CD4-positive, alpha-beta T cell (primary cell): ENCODE data around the gene TRDMT1. TPM values are rescaled to one million over a fixed set of nuclear protein-coding genes. Genes with fewer than 3 reads are reported as not detected.

Source experiments
- ATAC-seq: fragments of 200-7000 bp; cut with Tn5 transposase; one replicate; pipeline ENCODE4 v1.10.0; 2022; ENCODE audit warnings: mild to moderate bottlenecking; ENCODE audit not compliant: poor library complexity
- CTCF ChIA-PET: fragments of 350-600 bp; sonication (Branson Sonifier 250); formaldehyde crosslinking; loops from one replicate; lab custom pipeline; 2021; ENCODE audit warnings: antibody characterized with exemption, inconsistent platforms; lab: Charles Lee
- POLR2A ChIA-PET: fragments of 350-600 bp; sonication (Branson Sonifier 250); formaldehyde crosslinking; loops from one replicate; lab custom pipeline; 2021; ENCODE audit warnings: antibody characterized with exemption, inconsistent platforms; lab: Charles Lee
- DNase-seq, 14 experiments: peaks; one replicate each; pipeline ENCODE4 v3.0.0-alpha.2; 2013 to 2020; ENCODE audit warnings: mixed read lengths in 2 of 14
- H3K27ac ChIP-seq, 2 donors: one replicate each; pipeline versions ENCODE4 v1.5.1 to v1.7.0; 2013; ENCODE audit warnings: low read length in 2 of 2, low read depth in 1 of 2, mild to moderate bottlenecking in 1 of 2
- H3K27me3 ChIP-seq, 2 experiments: 1 replicate in 1 of 2; 2 replicates in 1 of 2; pipeline versions ENCODE4 v1.6.1 to v1.7.0; 2013; ENCODE audit warnings: low read length in 2 of 2, control low read depth in 1 of 2, mild to moderate bottlenecking in 1 of 2, moderate library complexity in 1 of 2; ENCODE audit not compliant: insufficient read depth in 2 of 2, control insufficient read depth in 1 of 2
- H3K36me3 ChIP-seq: one replicate; pipeline ENCODE4 v1.6.1; 2013; ENCODE audit warnings: low read length, control low read depth; ENCODE audit not compliant: insufficient read depth
- H3K4me1 ChIP-seq: one replicate; pipeline ENCODE4 v1.6.1; 2013; ENCODE audit warnings: low read length, control low read depth; ENCODE audit not compliant: insufficient read depth
- H3K4me3 ChIP-seq: one replicate; pipeline ENCODE4 v1.5.1; 2013; ENCODE audit warnings: mild to moderate bottlenecking, low read length, moderate library complexity
- H3K9me3 ChIP-seq, 2 experiments: 1 replicate in 1 of 2; 2 replicates in 1 of 2; pipeline versions ENCODE4 v1.6.1 to v1.7.0; 2013; ENCODE audit warnings: low read length in 2 of 2, mild to moderate bottlenecking in 2 of 2, control low read depth in 1 of 2, moderate library complexity in 1 of 2; ENCODE audit not compliant: control insufficient read depth in 1 of 2, insufficient read depth in 1 of 2
- H3K27ac Mint-ChIP-seq: one replicate; pipeline ENCODE4 v1.8.0; 2020; ENCODE audit warnings: mixed read lengths
- H3K27me3 Mint-ChIP-seq: one replicate; pipeline ENCODE4 v1.8.0; 2021; ENCODE audit warnings: mixed read lengths
- H3K36me3 Mint-ChIP-seq: one replicate; pipeline ENCODE4 v1.8.0; 2021; ENCODE audit warnings: low read depth, mixed read lengths
- H3K4me1 Mint-ChIP-seq: one replicate; pipeline ENCODE4 v1.8.0; 2021; ENCODE audit warnings: low read depth, mixed read lengths
- H3K4me3 Mint-ChIP-seq: one replicate; pipeline ENCODE4 v1.8.0; 2020; ENCODE audit warnings: mild to moderate bottlenecking, mixed read lengths
- H3K9me3 Mint-ChIP-seq: one replicate; pipeline ENCODE4 v1.8.0; 2020; ENCODE audit warnings: mixed read lengths
- intact Hi-C, 2 experiments: fragments of 100-400 bp; cut with DNase I in 1 of 2; cut with micrococcal nuclease in 1 of 2; formaldehyde crosslinking; loops; one replicate each; pipeline versions ENCODE4 v1.15.1 to v1.9.0; 2023 to 2025; cut with DNase I, micrococcal nuclease
- total RNA-seq, 174 experiments: library from RNA in 2 of 174; stranded (reverse) in 2 of 174; gene quantifications; one replicate each; pipeline ENCODE4 v1.2.3 and lab custom pipeline; 2021 to 2026
- TF ChIP-seq, protein P1 (sequence below): fragments of 200-600 bp; IDR thresholded peaks from one replicate; pipeline ENCODE4 v1.8.0; 2022; ENCODE audit warnings: antibody characterized with exemption, mild to moderate bottlenecking

Gene TRDMT1
- total RNA-seq, 2 experiments from 2014 or later, result 20.3 to 21.3 TPM

DNA sequence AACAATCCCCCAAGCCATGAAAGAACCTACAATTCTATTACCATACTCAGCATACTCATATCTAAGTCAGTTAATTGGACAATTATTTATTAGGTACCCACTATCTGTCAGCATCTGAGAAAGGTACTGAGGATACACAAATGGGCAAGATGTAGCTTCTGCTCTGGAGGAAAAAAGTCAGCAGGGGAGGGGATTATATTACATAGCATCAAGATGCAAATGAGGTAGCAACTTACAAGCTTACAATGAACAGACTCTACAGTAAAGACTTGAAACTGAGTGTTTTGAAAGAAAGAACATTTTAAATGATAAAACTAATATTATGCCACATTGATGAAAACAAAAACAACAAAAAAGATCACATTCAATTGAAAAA lies 61.1 kb downstream of the TRDMT1 start:
- ChIA-PET CTCF (no interaction called here), POLR2A (no interaction called here)
- Histone ChIP-seq H3K36me3 (no peaks in the 10 kb centered on the region), H3K4me3 (no peak overlapping the region), H3K27ac (no peak overlapping the region), H3K9me3 (no peaks in the 10 kb centered on the region), H3K27me3 (no peaks in the 10 kb centered on the region), H3K4me1 (no peaks in the 10 kb centered on the region)
- peaks cover 25% of the 10 kb centered on the region for H3K4me1 Mint-ChIP-seq
- H3K9me3 Mint-ChIP-seq, result no peaks in the 10 kb centered on the region
- DNase-seq, result no peak
- no peaks in the 10 kb centered on the region for H3K36me3 Mint-ChIP-seq
- no peak overlapping the region for H3K27ac Mint-ChIP-seq
- no peak overlapping the region for H3K4me3 Mint-ChIP-seq
- TF ChIP-seq, protein P1, sequence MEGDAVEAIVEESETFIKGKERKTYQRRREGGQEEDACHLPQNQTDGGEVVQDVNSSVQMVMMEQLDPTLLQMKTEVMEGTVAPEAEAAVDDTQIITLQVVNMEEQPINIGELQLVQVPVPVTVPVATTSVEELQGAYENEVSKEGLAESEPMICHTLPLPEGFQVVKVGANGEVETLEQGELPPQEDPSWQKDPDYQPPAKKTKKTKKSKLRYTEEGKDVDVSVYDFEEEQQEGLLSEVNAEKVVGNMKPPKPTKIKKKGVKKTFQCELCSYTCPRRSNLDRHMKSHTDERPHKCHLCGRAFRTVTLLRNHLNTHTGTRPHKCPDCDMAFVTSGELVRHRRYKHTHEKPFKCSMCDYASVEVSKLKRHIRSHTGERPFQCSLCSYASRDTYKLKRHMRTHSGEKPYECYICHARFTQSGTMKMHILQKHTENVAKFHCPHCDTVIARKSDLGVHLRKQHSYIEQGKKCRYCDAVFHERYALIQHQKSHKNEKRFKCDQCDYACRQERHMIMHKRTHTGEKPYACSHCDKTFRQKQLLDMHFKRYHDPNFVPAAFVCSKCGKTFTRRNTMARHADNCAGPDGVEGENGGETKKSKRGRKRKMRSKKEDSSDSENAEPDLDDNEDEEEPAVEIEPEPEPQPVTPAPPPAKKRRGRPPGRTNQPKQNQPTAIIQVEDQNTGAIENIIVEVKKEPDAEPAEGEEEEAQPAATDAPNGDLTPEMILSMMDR, result no peak
- no peak for ATAC-seq
- intact Hi-C loops, result no loop called here
- H3K27me3 Mint-ChIP-seq, result no peaks in the 10 kb centered on the region

DNA sequence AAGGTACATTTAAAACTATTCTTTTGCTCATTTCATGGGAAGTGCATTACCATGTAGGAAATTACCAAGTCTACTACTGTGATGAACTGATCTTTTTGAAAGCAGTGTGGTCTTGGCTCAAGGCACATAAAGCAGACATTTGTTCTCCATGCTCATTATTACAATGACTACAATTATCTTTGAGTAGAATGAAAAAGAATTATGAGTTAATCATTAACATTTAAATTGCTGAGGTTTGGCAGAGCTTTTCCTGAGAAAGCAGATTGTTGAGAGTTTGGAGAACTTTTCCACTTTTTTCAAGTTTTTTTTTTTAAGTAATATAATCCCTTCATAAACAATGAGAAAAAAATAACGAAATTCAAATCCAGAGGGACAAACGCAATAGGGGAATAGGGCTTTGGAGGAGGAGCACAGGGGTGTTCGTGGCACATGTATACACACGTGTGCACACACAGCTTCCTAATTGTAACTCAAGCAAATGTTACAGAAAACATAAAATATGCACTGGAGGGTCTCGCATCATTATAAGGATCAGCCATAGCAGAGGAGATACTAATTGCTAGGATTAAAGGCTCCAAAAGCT lies 62.9 kb downstream of the TRDMT1 start:
- no peak for ATAC-seq
- Mint-ChIP-seq H3K4me3 (no peak overlapping the region), H3K36me3 (no peaks in the 10 kb centered on the region), H3K27me3 (no peaks in the 10 kb centered on the region), H3K27ac (no peak overlapping the region), H3K9me3 (no peaks in the 10 kb centered on the region), H3K4me1 (peaks cover 26% of the 10 kb centered on the region)
- Histone ChIP-seq H3K27me3 (no peaks in the 10 kb centered on the region), H3K36me3 (no peaks in the 10 kb centered on the region), H3K4me1 (no peaks in the 10 kb centered on the region), H3K9me3 (no peaks in the 10 kb centered on the region), H3K4me3 (no peak overlapping the region), H3K27ac (no peak overlapping the region)
- TF ChIP-seq, protein P1, result no peak
- ChIA-PET POLR2A (no interaction called here), CTCF (no interaction called here)
- DNase-seq, result no peak
- intact Hi-C loops, result no loop called here

DNA sequence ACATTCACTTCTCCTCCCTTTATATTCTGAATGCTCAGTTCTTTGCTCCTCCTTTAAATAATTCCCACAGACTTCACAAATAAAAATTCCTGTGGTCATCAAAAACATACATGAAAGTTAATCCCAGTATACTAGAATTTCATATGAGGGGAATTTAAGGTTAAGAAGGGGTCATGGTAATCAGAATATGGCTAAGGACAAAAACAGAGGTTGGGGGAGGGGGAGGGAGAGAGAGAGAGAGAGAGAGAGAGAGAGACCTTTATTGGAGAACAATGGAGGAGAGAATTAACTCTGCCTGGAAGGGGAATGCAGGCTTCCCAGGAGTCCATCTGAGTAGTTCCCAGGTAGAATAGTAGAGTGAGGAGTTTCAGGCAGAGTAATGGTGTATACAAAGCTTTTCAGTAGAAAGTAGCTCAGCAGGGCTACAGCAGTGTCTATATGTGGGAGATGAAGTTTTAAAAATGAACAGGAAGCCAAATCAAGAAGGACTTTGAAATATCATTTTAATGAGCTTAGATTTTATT lies 66.7 kb downstream of the TRDMT1 start:
- intact Hi-C loops, result no loop called here
- CTCF ChIA-PET, result interaction anchor here (0.9 kb wide), 1 partner anchor 245 kb away, joined by 3 read pairs; no protein-coding TSS in a partner anchor
- no peak for ATAC-seq

More for the DNA sequence above, 66.7 kb downstream of the TRDMT1 start:
- no peaks in the 10 kb centered on the region for H3K27me3 ChIP-seq
- Mint-ChIP-seq H3K9me3 (no peaks in the 10 kb centered on the region), H3K27me3 (no peaks in the 10 kb centered on the region), H3K4me3 (no peak overlapping the region), H3K36me3 (no peaks in the 10 kb centered on the region), H3K4me1 (peaks cover 12% of the 10 kb centered on the region), H3K27ac (no peak overlapping the region)
- H3K27ac ChIP-seq, result no peak overlapping the region
- POLR2A ChIA-PET, result no interaction called here
- no peak overlapping the region for H3K4me3 ChIP-seq
- TF ChIP-seq, protein P1, result no peak
- no peaks in the 10 kb centered on the region for H3K36me3 ChIP-seq
- DNase-seq, result no peak
- no peaks in the 10 kb centered on the region for H3K4me1 ChIP-seq
- no peaks in the 10 kb centered on the region for H3K9me3 ChIP-seq
